ENCODE measurements around the gene OGDH.

Gene OGDH

DNA sequence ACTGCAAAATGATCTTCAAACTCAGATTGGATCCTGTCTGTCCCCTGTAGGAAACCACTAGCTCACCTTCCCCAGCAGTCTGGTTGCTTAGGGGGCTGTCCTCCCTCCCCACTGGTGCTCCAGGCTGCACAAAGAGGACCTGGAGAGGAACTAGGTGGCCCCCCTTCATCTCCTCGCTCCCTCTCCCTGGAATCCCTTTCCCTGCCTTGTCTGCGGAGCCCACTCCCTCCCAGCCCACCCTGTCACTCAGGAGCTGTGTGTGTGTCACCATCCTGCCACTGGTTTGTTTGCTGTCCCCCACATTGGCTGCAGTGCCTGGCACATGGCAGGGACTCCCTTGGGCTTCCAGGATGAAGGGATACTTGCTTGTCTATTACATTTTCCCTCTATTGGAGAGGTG is 106.7 kb downstream of the OGDH start:
- no peaks in the 10 kb centered on the region for H4K20me1 ChIP-seq (ENCODE audit: insufficient read depth, low read length)
- no peak overlapping the region for H3K9ac ChIP-seq (ENCODE audit: low read length)
- no peak overlapping the region for H3K27ac ChIP-seq (ENCODE audit: low read depth, low read length, poor library complexity, severe bottlenecking)
- no peaks in the 10 kb centered on the region for H3K27me3 ChIP-seq (ENCODE audit: insufficient read depth, low read length)
- no peak overlapping the region for H3K4me2 ChIP-seq (ENCODE audit: low read length)
- no peaks in the 10 kb centered on the region for H3K4me1 ChIP-seq (ENCODE audit: insufficient read depth, low read length, severe bottlenecking)
- H3K9me2 ChIP-seq (ENCODE audit: low read depth, low read length) = no peaks in the 10 kb centered on the region
- H3K4me3 ChIP-seq (ENCODE audit: low read depth, low read length, poor library complexity, severe bottlenecking) = no peak overlapping the region
- no peak overlapping the region for H2AFZ ChIP-seq (ENCODE audit: low read length)
- no peaks in the 10 kb centered on the region for H3K79me2 ChIP-seq (ENCODE audit: insufficient read depth, low read length)
- no peaks in the 10 kb centered on the region for H3F3A ChIP-seq (ENCODE audit: insufficient read depth, low read length)
- peaks cover 19% of the 10 kb centered on the region for H3K36me3 ChIP-seq (ENCODE audit: insufficient read depth, low read length)
- TF ChIP-seq EZH2 (IDR thresholded peaks at IDR 0.05; ENCODE audit: borderline replicate concordance, low read length) (no peak), CTCF (IDR thresholded peaks at IDR 0.05; ENCODE audit: low read length) (no peak)
- H3K9me3 ChIP-seq (ENCODE audit: low read length) = no peaks in the 10 kb centered on the region

DNA sequence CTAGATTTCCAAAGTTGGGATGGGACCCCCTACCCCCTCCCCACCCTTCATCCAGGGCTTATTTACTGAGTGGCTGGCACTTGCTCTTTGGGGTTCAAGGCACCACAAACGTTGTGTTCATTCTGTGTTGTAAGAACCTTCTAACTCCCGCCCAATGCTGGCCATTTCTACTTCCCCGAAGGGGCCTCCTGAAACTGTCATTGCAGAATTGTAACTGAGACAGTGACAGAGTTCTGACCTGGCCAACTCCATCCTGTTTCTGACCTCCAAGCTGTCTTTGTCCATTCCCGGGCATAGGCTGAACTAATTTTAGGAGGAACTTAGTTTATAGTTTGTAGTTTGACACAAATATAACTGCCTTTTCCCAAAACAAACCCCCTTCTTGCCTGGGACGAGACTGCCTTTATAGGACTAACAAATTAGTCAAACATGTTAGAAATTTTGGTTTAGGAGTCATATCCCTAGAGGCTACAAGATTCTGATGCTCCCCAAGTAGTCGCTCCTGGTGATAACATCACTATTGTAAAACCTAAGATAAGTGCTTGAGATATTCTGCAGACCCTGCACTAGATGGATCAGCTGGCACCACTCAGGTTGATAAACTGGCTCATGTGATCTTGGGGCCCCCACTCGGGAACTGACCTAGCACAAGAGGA is 107.4 kb downstream of the OGDH start:
- no peaks in the 10 kb centered on the region for H3K4me1 ChIP-seq (ENCODE audit: insufficient read depth, low read length, severe bottlenecking)
- H3K79me2 ChIP-seq (ENCODE audit: insufficient read depth, low read length) = no peaks in the 10 kb centered on the region
- H3K9ac ChIP-seq (ENCODE audit: low read length) = no peak overlapping the region
- H3K4me3 ChIP-seq (ENCODE audit: low read depth, low read length, poor library complexity, severe bottlenecking) = no peak overlapping the region
- H3K36me3 ChIP-seq (ENCODE audit: insufficient read depth, low read length) = peaks cover 14% of the 10 kb centered on the region
- H3K9me2 ChIP-seq (ENCODE audit: low read depth, low read length) = no peaks in the 10 kb centered on the region
- H4K20me1 ChIP-seq (ENCODE audit: insufficient read depth, low read length) = no peaks in the 10 kb centered on the region
- H3K4me2 ChIP-seq (ENCODE audit: low read length) = no peak overlapping the region
- H3K27me3 ChIP-seq (ENCODE audit: insufficient read depth, low read length) = no peaks in the 10 kb centered on the region
- no peak overlapping the region for H2AFZ ChIP-seq (ENCODE audit: low read length)
- H3K27ac ChIP-seq (ENCODE audit: low read depth, low read length, poor library complexity, severe bottlenecking) = no peak overlapping the region
- TF ChIP-seq CTCF (IDR thresholded peaks at IDR 0.05; ENCODE audit: low read length) (no peak), EZH2 (IDR thresholded peaks at IDR 0.05; ENCODE audit: borderline replicate concordance, low read length) (no peak)
- no peaks in the 10 kb centered on the region for H3K9me3 ChIP-seq (ENCODE audit: low read length)
- H3F3A ChIP-seq (ENCODE audit: insufficient read depth, low read length) = no peaks in the 10 kb centered on the region

DNA sequence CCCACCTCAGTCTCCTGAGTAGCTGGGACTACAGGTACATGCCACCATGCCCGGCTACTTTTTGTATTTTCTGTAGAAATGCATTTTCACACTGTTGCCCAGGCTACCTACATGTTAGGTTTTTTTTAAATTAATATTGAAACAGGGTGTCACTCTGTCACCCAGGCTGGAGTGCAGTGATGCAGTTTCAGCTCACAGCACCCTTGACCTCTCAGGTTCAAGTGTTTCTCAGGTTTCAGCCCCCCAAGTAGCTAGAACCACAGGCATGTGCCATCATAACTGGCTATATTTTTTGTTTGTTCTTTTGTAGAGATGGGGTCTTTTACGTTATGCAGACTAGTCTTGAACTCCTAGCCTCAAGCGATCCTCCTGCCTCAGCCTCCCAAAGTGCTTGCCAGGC is 109.8 kb downstream of the OGDH start:
- Histone ChIP-seq H3K4me3 (ENCODE audit: low read depth, low read length, poor library complexity, severe bottlenecking) (no peak overlapping the region), H3K9ac (ENCODE audit: low read length) (no peak overlapping the region), H3F3A (ENCODE audit: insufficient read depth, low read length) (no peaks in the 10 kb centered on the region), H4K20me1 (ENCODE audit: insufficient read depth, low read length) (no peaks in the 10 kb centered on the region), H3K27me3 (ENCODE audit: insufficient read depth, low read length) (no peaks in the 10 kb centered on the region), H3K79me2 (ENCODE audit: insufficient read depth, low read length) (no peaks in the 10 kb centered on the region), H3K9me3 (ENCODE audit: low read length) (peaks cover 8% of the 10 kb centered on the region; the same call in 1 of the 2 replicates), H2AFZ (ENCODE audit: low read length) (no peak overlapping the region), H3K27ac (ENCODE audit: low read depth, low read length, poor library complexity, severe bottlenecking) (no peak overlapping the region), H3K4me2 (ENCODE audit: low read length) (no peak overlapping the region), H3K9me2 (ENCODE audit: low read depth, low read length) (no peaks in the 10 kb centered on the region), H3K36me3 (ENCODE audit: insufficient read depth, low read length) (no peaks in the 10 kb centered on the region), H3K4me1 (ENCODE audit: insufficient read depth, low read length, severe bottlenecking) (no peaks in the 10 kb centered on the region)
- no peak for TF ChIP-seq CTCF (IDR thresholded peaks at IDR 0.05; ENCODE audit: low read length)
- TF ChIP-seq EZH2 (IDR thresholded peaks at IDR 0.05; ENCODE audit: borderline replicate concordance, low read length) = no peak

All from OCI-LY1 (cell line).